Embryonic facial prominence (tissue), 1 donor: ENCODE measurements around the gene ARHGAP28.

Source experiments
- DNase-seq: peaks from one replicate; pipeline ENCODE4 v3.0.0-alpha.2; 2016; ENCODE audit errors: extremely low spot score

Gene ARHGAP28

DNA sequence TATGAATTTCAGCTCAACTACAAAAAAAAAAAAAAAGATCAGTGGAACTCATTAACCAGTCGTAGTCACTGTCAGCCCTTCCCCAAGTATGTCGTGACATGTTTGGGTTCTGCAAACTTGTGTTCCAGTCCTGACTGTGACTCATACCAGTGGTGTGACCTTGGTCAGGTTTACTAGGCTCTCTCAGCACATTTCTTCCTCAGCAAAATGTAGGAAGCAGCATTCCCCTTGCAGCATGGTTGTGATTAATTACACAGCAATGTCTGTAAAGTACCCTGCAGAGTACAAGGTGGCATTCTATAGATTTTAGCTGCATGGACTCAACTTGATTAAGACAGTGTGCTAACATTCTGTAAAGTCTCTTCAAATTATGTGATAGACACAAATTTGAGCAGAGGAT is 231.1 kb downstream of the ARHGAP28 start:
- no peak for DNase-seq

- DNase-seq: no peak
These were observed 231.8 kb downstream of the ARHGAP28 start for GRCh38 chr18:6961331-6961730.

GRCh38 chr18:6962571-6963451 is 233.3 kb downstream of the ARHGAP28 start:
- no peak for DNase-seq

GRCh38 chr18:6963452-6964097 is 234.1 kb downstream of the ARHGAP28 start:
- no peak for DNase-seq
